OCI-LY1 (cell line): ENCODE measurements around the gene GLB1L.

Experiments used
- CTCF ChIP-seq: fragments of 200-600 bp; sonication (generic), shearing (Covaris generic); IDR thresholded peaks from 2 replicates; pipeline ENCODE4 v1.5.1; 2017; ENCODE audit warnings: mild to moderate bottlenecking, antibody characterized with exemption, low read length, moderate library complexity, mixed read lengths
- EZH2 ChIP-seq: fragments of 200-600 bp; sonication (generic), shearing (Covaris generic); IDR thresholded peaks from 2 replicates; pipeline ENCODE4 v1.8.0; 2017; ENCODE audit warnings: borderline replicate concordance, mixed run types, mild to moderate bottlenecking, antibody characterized with exemption, low read length, moderate library complexity, mixed read lengths

- no peak for TF ChIP-seq CTCF
- no peak for TF ChIP-seq EZH2
These were observed 17.0 kb downstream of the GLB1L start for GRCh38 chr2:219228041-219228910.
